ENCODE data around the gene PERCC1.

- TF ChIP-seq CTCF (IDR thresholded peaks at IDR 0.05) (no peak), POLR2AphosphoS5 (IDR thresholded peaks at IDR 0.05) (no peak)
Measured at GRCh38 chr16:1470481-1471251, 39.8 kb downstream of the PERCC1 start.
